ENCODE data around the gene PGM2L1. TPM values are rescaled to one million over a fixed set of nuclear protein-coding genes. Genes with fewer than 3 reads are reported as not detected.
A peak's percentile ranks its signal among the peaks of the same experiment; 100 is the strongest.
"Not testable (repeated sequence)": the region's sequence is repeated elsewhere in the genome, so short reads cannot be mapped to it uniquely, and the experiment has no call there.

PGM2L1 gene
- total RNA-seq, 1 donor from 2014 or later: 6.1 TPM

DNA sequence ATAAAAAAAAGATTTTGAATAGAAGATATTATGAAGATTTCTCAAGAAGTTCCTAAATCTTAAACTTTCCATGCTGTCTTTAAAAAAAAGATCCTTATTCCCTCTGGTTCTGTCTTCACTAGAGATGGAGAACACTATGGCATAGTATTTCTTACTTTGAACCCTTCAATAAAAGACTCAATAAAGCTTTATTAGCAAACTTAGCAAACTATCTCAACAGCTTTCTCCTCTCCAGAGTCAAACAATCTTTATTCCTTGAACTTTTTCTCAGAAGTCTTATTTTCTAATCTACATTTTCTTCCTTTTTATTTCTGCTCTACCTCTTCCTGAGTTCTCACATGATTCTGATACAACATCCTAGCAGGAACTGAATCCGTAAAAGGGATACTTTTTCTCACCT is 65.0 kb downstream of the PGM2L1 start:
- DNase-seq: no peak

DNA sequence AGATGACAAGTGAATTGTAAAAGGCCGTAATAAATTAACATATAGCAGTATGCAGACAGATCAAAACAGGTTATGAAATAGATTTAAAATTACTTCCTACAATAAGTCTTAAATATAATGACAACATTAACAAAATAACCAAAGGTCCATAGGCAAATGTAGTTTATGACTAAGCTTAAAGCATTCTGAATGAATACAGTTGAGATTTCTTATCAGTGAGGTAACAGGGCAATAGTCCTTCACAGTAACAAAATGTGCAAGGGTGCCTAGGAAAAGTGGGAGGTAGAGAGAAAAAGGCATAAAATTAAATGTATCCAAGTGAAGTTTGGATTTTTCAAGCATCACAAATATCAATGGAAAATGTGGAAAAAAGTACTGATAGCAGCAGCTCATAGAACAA is 65.9 kb downstream of the PGM2L1 start:
- DNase-seq: no peak

DNA sequence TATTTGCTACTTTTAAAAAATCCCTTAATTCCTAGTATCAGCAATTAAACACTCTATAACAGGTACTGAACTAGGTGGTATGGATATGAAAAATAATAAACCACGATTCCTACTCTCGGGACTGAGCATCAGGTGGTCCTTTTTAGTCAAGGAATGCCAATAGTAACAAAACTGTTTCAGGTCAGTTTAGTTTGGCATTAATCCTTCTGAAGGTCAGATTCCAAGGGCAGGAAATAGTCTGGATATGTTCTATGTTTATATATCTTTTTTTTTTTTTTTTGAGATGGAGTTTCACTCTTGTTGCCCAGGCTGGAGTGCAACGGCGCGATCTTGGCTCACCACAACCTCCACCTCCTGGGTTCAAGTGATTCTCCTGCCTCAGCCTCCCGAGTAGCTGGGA is 67.2 kb downstream of the PGM2L1 start:
- not testable (repeated sequence) for DNase-seq

DNA sequence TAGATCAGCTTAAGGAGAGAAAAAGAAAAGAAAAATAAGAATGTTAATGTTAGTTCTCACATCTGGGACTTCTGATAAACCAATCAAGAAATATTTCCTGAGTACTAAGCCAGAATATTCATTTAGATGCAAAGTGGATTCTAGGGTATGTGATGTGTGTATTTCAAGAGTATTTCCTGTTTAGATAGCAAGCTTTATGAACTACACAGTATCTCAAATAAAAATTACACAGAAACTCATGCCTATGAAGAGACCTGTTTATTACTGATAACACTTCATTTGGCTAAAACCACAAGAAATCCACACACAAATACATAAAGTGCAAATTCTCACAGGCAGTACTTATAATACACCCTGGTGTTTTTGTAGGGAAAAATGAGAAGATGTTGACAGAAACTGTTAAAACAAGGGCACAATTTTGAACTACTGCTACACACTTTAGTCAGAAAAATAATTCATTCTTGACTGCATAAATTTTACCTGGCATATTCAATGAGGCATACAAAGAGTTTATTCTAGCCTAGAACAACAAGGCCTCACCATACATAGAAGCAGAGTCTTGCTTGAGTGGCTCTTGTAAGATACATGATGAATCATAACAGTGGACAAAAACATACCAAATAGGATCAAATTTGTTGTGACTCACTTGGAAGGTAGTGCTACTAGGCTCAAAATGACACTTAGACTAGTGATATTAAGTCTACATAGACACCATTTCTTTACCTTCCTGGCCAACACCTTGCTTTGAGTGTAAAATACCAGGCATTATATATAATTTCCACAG is 68.0 kb downstream of the PGM2L1 start:
- no peak for DNase-seq

DNA sequence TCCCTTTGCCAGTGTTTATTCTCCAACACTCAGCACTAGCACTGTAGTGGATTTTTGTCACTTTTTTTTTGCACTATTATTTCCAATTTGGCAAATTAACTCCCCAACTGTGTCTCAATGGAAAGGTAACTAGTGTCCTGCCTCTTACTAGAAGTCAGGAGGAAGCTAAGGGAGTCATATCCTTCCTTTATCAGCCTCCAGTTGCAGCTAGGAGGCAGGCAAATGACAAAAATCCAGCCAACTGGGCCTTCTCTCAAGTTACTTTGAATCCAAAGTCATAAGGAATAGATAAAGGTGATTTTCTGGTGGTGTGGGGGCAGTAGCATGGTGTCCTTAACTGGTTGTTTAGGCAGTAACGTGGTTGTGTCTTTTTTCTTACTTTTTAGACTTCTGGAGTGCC is 71.2 kb downstream of the PGM2L1 start:
- no peak for DNase-seq

DNA sequence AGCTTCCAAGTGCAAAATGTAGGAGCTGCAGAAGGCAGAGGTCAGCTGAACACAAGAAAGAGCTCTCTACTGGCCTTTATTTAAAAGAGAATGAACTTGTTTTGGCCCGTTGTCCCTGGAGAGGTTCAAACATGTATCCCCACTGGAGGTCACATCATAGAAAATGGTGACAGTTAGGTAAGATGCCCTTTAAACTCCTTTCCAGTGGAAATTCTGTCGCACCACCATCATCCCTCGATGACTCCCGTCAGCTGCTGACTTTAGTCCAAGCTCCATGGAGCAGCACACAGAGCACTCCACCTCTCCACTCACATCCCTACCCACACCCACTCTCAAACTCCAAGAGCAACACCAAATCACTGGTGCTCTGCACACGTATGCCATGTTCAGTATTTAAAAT is 71.6 kb downstream of the PGM2L1 start:
- DNase-seq: no peak

DNA sequence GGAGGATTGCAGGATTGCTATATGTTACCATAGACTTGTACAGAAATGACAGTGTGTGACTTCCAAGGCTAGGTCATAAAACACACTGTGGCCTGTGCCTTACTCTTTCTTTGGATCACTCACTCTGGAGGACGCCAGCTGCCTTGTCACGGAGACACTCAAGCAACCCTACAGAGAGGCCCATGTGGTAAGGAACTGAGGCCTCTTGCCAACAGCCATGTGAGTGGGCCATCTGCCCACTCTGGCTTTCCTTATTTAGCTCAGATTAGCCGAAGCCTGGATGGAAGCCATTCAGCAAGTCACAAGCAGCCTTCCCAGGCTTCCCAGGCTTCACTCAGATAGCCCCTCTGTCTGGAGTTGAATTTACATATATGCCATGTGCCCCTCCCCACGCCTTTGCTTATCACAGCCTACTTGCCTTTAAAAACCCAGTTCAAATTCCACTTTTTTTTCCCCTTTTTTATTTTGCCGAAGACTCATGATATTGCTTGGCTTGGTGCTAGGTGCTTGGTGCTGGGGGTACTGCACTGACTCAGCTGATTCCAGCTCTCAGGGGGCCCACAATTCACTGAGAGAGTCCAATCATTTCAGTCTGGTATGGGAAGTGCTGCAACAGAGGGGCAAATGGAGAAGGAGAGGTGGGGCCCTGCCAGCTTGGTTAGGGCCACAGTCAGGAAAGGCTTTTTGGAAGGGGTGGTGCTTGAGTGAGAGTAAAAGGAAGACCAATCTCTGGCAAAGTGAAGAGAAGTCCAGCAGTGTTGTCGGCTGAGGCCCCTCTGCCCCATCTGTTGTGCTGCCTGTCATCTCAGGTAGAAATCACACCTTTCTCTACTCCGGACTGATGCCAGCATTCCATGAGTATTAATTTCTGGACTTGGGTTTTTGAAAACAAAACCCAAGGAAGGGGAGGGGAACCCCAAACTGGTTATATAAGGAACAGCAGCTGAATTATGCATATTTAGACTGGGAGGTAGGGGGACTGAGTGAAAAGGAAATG is 72.3 kb downstream of the PGM2L1 start:
- DNase-seq: peak; percentile 72

DNA sequence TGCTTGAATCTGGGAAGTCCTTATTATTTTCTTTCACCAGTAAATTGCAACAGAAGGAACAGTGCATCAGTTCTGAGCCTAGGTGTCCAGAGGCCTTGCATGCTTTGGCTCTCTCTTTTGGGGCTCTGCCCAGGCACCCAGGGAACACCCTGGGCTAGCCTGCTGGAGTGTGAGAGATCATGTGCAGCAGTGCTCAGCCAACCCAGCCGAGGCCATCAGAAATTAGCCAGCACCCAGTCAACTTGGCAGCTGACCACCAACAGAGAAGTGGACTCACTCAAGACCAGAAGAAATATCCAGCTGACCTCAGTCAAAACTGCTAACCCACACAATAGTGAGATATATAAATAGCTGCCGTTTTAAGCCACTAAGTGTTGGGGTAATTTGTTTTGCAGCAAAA is 75.6 kb downstream of the PGM2L1 start:
- no peak for DNase-seq

DNA sequence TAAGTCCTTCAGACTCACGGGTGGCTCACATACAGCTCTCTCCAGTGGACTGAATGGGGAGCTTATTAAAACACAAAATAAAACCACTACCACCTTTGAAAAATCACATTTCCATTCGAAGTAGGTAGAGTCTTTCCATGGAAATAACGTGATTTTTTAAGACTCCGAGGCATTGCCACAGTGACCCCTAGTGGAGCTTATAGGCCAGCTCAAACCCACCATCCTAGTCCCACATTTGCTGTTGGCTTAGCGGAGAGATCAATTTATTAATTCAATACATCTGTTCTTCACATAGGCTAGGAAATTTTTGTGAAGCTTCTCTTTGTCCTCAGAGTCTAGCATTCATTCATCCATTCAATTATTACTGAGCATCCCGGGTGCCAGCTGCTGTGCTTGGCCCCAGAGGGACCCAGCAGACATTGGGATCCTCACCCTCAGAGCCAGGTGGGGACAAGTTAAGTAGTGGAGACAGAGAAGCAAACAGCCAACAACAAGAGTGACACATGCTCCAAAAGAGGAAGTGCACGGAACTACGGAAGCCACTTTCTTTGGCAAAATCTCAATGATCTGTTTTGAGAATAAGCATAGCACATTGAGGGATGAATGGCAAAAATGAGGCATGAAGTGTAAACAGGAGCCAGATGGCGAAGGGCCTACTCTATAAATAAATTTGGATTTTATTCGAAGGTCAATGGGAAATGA is 76.6 kb downstream of the PGM2L1 start:
- peak; percentile 42 for DNase-seq

DNA sequence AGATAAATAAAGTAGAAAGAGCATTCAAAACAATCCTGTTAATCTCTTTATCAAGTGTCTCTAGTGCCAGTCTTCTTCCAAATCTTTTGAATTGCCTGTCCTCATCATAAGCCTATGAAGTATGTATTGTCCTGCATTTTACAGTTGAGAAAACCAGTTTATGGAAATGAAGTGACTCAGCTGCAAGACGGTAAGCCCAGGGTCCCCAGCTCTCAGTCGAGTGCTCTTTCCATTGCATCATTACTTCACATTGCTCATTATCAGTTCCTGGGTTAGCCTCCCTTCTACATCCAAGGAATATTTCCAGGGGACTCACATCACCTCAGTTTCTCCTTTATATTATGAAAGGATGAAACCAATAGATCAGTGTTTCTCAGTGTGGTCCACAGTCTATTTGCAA is 77.7 kb downstream of the PGM2L1 start:
- no peak for DNase-seq

DNA sequence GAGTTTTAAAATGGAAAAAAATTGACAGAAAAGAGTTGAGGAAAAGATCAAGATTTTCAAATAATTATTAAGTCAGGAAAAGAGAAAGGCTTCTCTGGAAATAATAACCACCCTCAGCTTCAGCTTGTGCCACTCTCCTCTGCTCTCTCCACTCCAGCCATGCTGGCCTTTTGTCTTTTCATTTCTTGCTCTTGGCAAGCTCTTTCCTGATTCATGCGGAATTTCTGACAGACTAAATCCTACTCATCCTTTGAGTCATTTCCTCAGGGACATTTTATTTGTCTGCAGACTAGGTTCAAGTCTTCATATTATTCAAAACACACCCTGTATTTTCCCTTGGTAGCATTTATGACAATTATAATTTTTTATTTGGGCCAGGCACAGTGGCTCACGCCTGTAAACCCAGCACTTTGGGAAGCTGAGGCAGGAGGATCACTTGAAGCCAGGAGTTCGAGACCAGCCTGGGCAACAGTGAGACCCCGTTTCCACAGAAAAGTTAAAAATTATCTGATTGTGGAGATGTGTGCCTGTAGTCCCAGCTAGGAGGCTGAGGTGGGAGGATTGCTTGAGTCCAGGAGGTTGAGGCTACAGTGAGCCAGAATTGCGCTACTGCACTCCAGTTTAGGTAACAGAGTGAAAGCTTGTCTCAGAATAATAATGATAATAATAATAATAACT is 79.0 kb downstream of the PGM2L1 start:
- DNase-seq: peak; percentile 28

DNA sequence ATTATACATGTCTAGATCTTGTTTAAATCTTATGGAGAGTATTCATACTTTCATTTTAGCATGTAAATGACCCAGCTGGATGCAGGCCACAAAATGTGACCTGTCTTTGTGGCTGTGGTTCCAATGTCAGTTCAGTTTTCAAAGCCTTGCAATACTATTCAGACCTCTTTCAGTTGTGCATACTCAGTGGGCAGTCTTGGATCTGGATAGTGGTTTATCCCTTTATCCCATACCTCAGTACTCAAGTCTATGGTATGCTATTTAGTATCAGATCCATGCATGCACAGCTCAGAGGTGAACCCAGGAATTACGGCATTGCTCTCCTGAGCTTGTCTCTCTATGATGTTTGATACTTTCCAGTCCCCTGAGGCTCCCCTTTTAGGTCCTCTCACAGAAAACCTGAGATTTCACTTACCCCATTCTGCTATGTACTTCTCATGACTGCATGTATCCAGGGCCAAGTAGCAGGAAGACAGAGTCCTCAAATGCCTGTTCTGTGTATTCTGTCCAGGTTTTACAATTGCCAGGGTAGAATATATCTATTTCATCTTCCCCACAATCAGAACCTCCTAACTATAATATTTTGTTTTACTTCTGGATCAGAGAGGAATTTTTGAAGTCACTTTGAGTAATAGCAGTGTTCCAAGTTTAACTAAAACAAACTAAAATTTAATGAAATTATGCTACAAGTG is 79.8 kb downstream of the PGM2L1 start:
- DNase-seq: no peak

DNA sequence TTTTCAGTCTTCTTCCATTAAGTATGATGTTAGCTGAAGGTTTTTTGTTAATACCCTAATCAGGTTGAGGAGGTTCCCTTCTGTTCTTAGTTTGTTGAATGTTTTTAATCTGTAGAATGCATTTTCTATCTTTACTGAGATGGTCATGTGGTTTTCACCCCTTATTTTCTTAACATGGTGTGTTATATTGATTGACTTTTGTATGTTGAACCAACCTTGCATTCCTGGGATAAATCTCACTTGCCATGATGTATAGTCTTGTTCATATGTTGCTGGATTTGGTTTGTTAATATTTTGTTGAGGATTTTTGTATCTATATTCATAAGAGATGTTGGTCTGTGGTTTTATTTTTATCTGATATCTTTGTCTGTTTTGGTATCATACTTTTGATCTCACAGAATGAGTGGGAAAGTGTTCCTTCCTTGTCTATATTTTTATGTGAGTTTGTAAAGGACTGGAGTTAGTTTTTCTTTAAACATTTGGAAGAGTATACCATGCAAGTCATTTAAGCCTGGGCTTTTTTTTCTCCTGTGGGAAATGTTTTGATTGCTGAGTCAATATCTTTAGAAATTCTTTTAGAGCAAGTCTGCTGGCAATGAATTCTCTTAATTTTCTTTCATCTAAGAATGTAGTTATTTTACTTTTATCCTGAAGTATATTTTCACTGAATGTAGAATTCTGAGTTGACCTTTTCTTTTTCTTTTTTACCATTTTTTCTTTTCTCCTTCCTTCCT is 81.3 kb downstream of the PGM2L1 start:
- no peak for DNase-seq

DNA sequence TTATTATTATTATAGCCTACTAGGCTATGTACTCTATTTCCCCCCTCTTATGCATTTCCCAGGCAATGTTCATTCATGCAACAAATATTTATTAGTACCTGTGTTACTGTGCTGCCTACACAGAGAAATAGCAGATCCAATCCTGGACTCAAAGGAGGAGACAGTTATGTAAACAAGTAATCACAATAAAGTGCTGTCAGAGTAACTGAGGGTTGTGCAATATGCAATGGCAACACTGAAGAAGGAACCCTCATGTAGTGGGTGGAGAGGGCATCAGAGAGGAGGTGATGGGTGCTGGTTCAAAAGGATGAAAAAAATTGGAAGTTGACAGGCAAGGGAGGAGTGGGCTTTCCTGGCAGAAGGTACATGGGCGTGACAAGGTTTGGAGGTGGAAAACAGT is 85.9 kb downstream of the PGM2L1 start:
- DNase-seq: no peak

DNA sequence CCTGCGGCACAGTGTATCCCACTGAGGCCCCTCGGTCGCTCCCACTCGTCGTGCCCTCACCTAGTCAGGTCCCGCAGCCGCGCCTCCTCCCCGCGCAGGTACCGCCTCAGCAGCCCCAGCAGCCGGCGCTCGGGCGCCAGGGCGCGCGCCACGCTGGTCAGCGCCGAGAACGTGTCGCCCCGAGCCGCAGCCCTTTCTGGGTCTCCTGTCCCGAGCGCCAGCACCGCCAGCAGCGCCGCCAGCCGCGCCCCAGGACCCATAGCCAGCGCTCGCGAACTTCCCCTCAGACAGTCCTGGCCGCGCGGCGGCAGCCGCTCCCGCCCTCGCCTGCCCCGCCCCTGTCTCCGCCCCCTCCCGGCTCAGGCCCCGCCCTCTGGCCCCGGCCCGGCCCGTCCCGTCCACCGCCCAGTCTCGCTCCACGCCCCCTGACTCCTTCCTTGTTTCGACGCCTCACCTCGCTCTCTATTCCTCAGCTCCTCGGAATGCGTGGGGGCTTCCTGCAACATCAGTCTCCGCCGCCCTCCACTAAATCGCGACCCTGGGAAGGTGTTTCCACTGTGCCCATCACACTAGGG is 86.8 kb downstream of the PGM2L1 start, which contains the start of gene P4HA3:
P4HA3 (minus strand) TSS at position 289 of the 575 bp plus-strand sequence; CDS start at position 260, 29 bp downstream.
- no peak for DNase-seq

DNA sequence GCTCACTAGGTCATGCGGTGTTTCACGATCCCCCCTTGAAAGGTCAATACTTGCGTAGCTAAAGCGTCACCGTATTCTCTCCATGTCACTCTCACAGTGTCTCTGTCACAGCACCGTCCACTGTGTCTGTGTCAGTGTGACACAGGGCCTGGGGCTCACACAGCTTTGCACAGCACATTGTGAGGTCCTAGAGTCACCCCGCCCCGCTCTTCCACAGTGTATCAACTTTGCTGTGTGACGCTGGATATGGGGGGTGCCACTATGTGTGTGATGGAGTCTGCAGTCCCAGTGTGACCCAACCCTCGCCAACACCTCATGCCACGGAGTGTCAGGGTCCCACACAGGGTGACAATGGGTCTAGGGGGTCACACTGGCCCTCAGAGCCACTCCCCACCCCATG is 87.4 kb downstream of the PGM2L1 start:
- DNase-seq: no peak

DNA sequence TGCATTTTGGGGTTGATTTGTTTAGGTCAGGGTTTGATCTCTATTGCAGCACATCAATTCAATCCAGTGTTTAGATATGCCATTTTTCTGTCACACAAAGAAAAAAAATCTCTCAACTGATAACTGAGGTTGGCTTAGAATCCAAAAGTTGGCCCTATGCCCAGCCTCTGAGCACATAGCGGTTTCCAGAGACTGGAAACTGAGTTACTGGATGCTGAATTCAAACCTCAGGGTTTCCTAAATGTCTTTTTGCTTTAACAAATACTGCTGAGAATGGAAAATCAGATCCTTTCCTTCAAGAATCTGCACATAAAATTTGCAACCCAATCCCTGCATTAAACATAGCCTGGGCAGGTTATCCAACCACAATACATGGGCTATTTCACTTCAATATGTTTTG is 90.8 kb downstream of the PGM2L1 start:
- no peak for DNase-seq

DNA sequence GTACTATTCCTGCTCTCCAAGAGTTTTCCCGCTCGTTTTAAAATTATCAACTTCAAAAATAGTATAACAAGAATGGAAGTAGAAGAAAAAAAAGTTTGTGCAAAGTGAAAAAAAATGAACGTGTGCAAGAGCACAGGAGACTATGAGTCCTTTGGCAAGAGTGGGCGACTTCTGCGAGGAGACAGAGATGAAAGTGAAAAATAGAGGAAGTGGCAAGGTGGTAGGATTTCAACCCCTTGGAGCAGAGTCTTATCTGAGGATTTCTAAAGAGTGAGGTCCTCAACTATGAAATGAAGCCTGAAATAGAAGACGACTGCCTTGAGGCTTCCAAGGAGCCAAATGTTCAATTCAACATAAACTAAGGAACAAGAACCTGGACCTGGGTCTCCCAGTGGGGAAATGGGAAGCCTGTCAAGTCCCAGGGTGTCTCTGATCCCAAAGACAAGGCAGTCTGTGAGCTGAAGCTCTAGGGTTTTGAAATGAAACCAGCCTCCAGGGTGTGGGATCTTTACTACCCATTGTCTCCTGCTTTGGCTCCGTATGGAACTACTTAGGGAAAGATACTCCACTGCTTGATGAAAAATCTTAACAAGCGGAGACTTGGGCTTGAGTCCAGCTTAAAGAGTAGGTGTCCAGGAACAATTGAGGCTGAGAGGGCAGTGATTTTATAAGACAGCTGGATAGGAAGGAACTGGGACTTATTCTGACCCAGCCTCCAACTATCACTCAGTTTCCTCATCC is 91.6 kb downstream of the PGM2L1 start:
- no peak for DNase-seq

DNA sequence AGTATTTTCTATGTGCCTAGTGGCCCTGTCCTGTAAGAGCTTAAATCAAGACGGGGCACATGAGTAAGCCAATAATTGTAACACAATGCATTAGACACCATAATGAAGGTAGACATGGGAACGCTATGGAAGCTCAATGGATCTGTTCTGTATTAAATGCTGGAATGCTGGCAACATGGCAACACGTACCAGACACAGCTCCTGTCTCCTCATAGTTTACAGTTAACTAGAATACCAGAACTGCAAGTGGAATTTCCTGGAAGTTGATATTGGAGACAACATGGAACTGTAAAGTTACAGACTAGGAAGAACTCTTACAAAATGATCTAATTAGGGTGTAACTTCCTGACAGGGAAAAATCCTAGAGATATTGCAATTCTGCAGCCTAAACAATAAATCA is 99.2 kb downstream of the PGM2L1 start:
- no peak for DNase-seq

DNA sequence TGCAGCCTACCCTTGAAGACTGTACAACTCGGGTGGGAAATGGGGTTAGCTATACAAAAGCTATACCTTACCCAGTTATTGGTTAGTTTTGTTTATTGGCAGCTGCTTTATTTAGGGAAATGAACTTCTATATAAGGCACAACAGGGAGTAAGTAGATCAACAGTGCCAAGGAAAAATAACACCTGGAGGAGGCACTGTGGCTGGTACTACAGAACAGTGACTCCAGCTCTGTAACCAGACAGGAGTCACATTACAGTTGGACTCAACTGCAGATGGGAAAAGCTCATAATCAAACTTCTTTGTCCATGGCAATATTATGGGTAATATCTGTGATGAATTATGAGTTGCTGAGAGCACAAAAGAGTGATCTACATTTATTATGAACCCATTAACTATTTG is 100.7 kb downstream of the PGM2L1 start:
- DNase-seq: no peak

All from skin of body (tissue), 2 donors.